GM12878 (cell line): Measurements from ENCODE around the gene GEMIN7. TPM values are rescaled to one million over a fixed set of nuclear protein-coding genes. Genes with fewer than 3 reads are reported as not detected.

Source experiments
- ATF2 ChIP-seq: IDR thresholded peaks from 2 replicates; pipeline ENCODE4 v1.6.1; 2012; ENCODE audit warnings: low read length, inconsistent platforms
- BCL11A ChIP-seq: IDR thresholded peaks from 2 replicates; pipeline ENCODE4 v1.6.1; 2011; ENCODE audit warnings: low read depth, low read length
- BRCA1 ChIP-seq: IDR thresholded peaks from 2 replicates; pipeline ENCODE4 v1.6.1; 2011; ENCODE audit warnings: low read depth, low read length, improper control_type of control experiment
- CBFB ChIP-seq: IDR thresholded peaks from 2 replicates; pipeline ENCODE4 v1.6.1; 2016; ENCODE audit warnings: antibody characterized with exemption, low read depth
- CHD4 ChIP-seq: fragments of 200-600 bp; sonication (generic); IDR thresholded peaks from 2 replicates; pipeline ENCODE4 v1.6.1; 2016; ENCODE audit warnings: mild to moderate bottlenecking
- E4F1 ChIP-seq: fragments of 450-650 bp; IDR thresholded peaks from 2 replicates; pipeline ENCODE4 v1.6.1; 2018; ENCODE audit warnings: borderline replicate concordance, mild to moderate bottlenecking; ENCODE audit not compliant: partially characterized antibody
- EP300 ChIP-seq, 2 experiments: fragments of 150-350 bp in 1 of 2; IDR thresholded peaks; 2 replicates each; pipeline ENCODE4 v1.6.1; 2011 to 2012; ENCODE audit warnings: low read depth in 2 of 2, low read length in 2 of 2, borderline replicate concordance in 1 of 2, improper control_type of control experiment in 1 of 2, inconsistent platforms in 1 of 2; ENCODE audit not compliant: control insufficient read depth in 1 of 2
- FOS ChIP-seq: IDR thresholded peaks from 3 replicates; pipeline ENCODE4 v1.6.1; 2011; ENCODE audit warnings: borderline replicate concordance; ENCODE audit not compliant: insufficient read length; ENCODE audit errors: extremely low read depth
- FOXK2 ChIP-seq: fragments of 450-650 bp; IDR thresholded peaks from 2 replicates; pipeline ENCODE4 v1.6.1; 2017; ENCODE audit warnings: mild to moderate bottlenecking, moderate library complexity
- HDAC6 ChIP-seq: fragments of 200-600 bp; sonication (generic); IDR thresholded peaks from one replicate; pipeline ENCODE4 v1.8.0; 2017; ENCODE audit warnings: antibody characterized with exemption; ENCODE audit not compliant: unreplicated experiment
- IKZF2 ChIP-seq, 2 experiments: fragments of 450-650 bp; IDR thresholded peaks; 2 replicates each; pipeline ENCODE4 v1.6.1; 2017; ENCODE audit warnings: mild to moderate bottlenecking in 2 of 2, moderate library complexity in 2 of 2
- JUND ChIP-seq: IDR thresholded peaks from 2 replicates; pipeline ENCODE4 v1.6.1; 2012; ENCODE audit warnings: low read depth, mild to moderate bottlenecking, low read length, improper control_type of control experiment, moderate library complexity
- KDM1A ChIP-seq: fragments of 200-600 bp; sonication (generic); IDR thresholded peaks from 2 replicates; pipeline ENCODE4 v1.6.1; 2016; ENCODE audit warnings: borderline replicate concordance
- LARP7 ChIP-seq: fragments of 450-650 bp; IDR thresholded peaks from 2 replicates; pipeline ENCODE4 v1.6.1; 2017; ENCODE audit warnings: mild to moderate bottlenecking
- MTA3 ChIP-seq: IDR thresholded peaks from 2 replicates; pipeline ENCODE4 v1.6.1; 2012; ENCODE audit warnings: low read length, inconsistent platforms, borderline replicate concordance
- NFYA ChIP-seq: IDR thresholded peaks from 2 replicates; pipeline ENCODE4 v1.6.1; 2011; ENCODE audit warnings: low read depth, mild to moderate bottlenecking, low read length, improper control_type of control experiment, borderline replicate concordance
- NR2F1 ChIP-seq: fragments of 450-650 bp; conservative IDR thresholded peaks from 2 replicates; pipeline ENCODE4 v1.6.1; 2017; ENCODE audit warnings: mild to moderate bottlenecking
- PAX5 ChIP-seq: IDR thresholded peaks from 2 replicates; pipeline ENCODE4 v1.6.1; 2011; ENCODE audit warnings: low read depth, low read length, borderline replicate concordance
- POU2F2 ChIP-seq: IDR thresholded peaks from 3 replicates; pipeline ENCODE4 v1.6.1; 2011; ENCODE audit warnings: low read depth, mild to moderate bottlenecking, low read length, borderline replicate concordance
- RAD51 ChIP-seq: fragments of 450-650 bp; IDR thresholded peaks from 2 replicates; pipeline ENCODE4 v1.6.1; 2016; ENCODE audit warnings: moderate library complexity, mild to moderate bottlenecking, inconsistent platforms
- REST ChIP-seq: IDR thresholded peaks from 2 replicates; pipeline ENCODE4 v1.6.1; 2012; ENCODE audit warnings: mild to moderate bottlenecking, low read depth, low read length
- SMARCA5 ChIP-seq: fragments of 450-650 bp; IDR thresholded peaks from 2 replicates; pipeline ENCODE4 v1.6.1; 2017; ENCODE audit warnings: mild to moderate bottlenecking
- TBL1XR1 ChIP-seq: IDR thresholded peaks from 2 replicates; pipeline ENCODE4 v1.6.1; 2012; ENCODE audit warnings: low read depth, low read length, improper control_type of control experiment
- YBX1 ChIP-seq: fragments of 450-650 bp; IDR thresholded peaks from 2 replicates; pipeline ENCODE4 v1.6.1; 2016; ENCODE audit warnings: antibody characterized with exemption
- ZNF207 ChIP-seq: fragments of 450-650 bp; IDR thresholded peaks from 2 replicates; pipeline ENCODE4 v1.6.1; 2014; ENCODE audit warnings: antibody characterized with exemption, mild to moderate bottlenecking, borderline replicate concordance
- ZNF217 ChIP-seq: fragments of 450-650 bp; IDR thresholded peaks from 2 replicates; pipeline ENCODE4 v1.6.1; 2017; ENCODE audit warnings: antibody characterized with exemption, mild to moderate bottlenecking
- ZSCAN29 ChIP-seq: fragments of 450-650 bp; IDR thresholded peaks from 2 replicates; pipeline ENCODE4 v1.6.1; 2017; ENCODE audit warnings: mild to moderate bottlenecking, moderate library complexity
- polyA plus RNA-seq, 11 experiments: library from polyadenylated mRNA; depleted of rRNA in 4 of 11; unstranded in 6 of 11; stranded (reverse) in 5 of 11; fragments of >200 nt; fragmentation: Nextera tagmentation in 4 of 11; fragmentation: Illumina TruSeq in 1 of 11; extraction: Ambion mirVana in 4 of 11; extraction: Trizol in 1 of 11; gene quantifications; 1 replicate in 1 of 11; 2 replicates in 10 of 11; pipeline versions ENCODE4 v1.2.1 to v1.2.3, GENCODE V29; 2011 to 2016; ENCODE audit warnings: inconsistent platforms in 2 of 11, missing spikeins in 2 of 11, low read depth in 1 of 11
- total RNA-seq, 4 experiments: library from RNA; depleted of rRNA in 3 of 4; stranded (reverse); fragments of >200 nt in 3 of 4; fragmentation: Illumina TruSeq in 1 of 4; extraction: Trizol in 1 of 4; gene quantifications; 2 replicates each; pipeline versions ENCODE4 v1.2.1 to v1.2.3, GENCODE V29; 2013 to 2021

The GEMIN7 gene
- total and polyA plus RNA-seq, 10 of the 15 experiments (the other 5 are each of a cell fraction or from before 2014, with no cell fraction given) = 21.1 to 76.7 (median 44.9) TPM

- TF ChIP-seq TBL1XR1 (no peak), MTA3 (no peak), EP300 (IDR thresholded peaks at IDR 0.05; ENCODE audit: borderline replicate concordance in 1 of 2, control insufficient read depth in 1 of 2, low read depth in 2 of 2, low read length in 2 of 2) (no peak), KDM1A (no peak), LARP7 (peak; percentile 19; the same call in 1 of the 2 replicates), HDAC6 (no peak), NFYA (no peak), NR2F1 (no peak), PAX5 (peak; percentile 85), ZSCAN29 (no peak), FOXK2 (no peak), YBX1 (no peak), IKZF2 (IDR thresholded peaks at IDR 0.05) (peak; percentile 35 to 53; a peak in 3 of 4 replicates), E4F1 (no peak), CHD4 (no peak), POU2F2 (peak; percentile 22; the same call in 1 of the 3 replicates), RAD51 (no peak), ZNF217 (no peak), ZNF207 (no peak), SMARCA5 (0 out of 2 replicates have a peak, but pooled peaks have one; percentile 66), CBFB (no peak), ATF2 (no peak), BRCA1 (no peak), FOS (no peak), BCL11A (no peak), JUND (no peak), REST (no peak)
Observed at GRCh38 chr19:45125975-45126493, 47.0 kb downstream of the GEMIN7 start (continued).
